Activated T-cell treated with anti-CD3 and anti-CD28 coated beads, Interleukin-2, amount 50 U/mL, for 1 hour (primary cell): ENCODE results near the gene EML4.

Experiments used
- DNase-seq: peaks from one replicate; pipeline ENCODE4 v3.0.0-alpha.2; 2020

EML4 gene

GRCh38 chr2:42227491-42227890 lies 58.3 kb downstream of the EML4 start:
- no peak for DNase-seq

DNA sequence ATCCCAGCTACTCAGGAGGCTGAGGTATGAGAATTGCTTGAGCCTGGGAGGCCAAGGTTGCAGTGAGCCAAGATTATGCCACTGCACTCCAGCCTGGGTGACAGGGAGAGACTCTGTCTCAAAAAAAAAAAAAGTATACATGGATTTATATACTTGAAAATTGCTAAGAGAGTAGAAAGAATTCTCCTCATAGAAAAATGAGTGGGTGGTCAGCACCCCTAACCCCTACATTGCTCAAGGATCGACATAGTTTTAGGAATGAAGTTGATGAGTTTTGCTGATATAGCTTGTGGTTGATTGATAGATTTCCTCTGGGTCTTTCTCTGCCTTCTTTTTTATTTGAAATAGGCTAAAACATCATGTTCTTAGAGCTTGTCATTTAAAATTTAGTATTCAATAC lies 58.9 kb downstream of the EML4 start:
- no peak for DNase-seq

DNA sequence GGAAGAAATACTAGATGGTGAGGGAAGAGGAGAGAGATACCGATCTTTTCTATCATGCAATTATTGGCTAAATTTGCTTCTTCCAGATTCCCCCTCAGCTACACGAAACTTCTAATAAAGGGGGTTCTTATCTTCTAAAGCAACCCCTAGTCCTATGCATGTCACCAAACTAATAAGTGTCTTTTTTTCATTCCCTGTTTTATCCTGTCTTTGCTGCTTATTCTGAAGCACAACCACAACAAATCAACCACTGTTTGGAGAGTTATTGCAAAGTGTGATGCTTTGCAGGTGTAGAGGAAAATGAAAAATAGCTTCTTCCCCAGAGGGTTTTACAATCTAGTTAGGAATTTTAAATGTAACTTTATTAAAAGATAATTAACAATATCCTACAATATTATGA lies 60.8 kb downstream of the EML4 start:
- DNase-seq = no peak

- no peak for DNase-seq
Measured at GRCh38 chr2:42230891-42231290, 61.7 kb downstream of the EML4 start.

DNA sequence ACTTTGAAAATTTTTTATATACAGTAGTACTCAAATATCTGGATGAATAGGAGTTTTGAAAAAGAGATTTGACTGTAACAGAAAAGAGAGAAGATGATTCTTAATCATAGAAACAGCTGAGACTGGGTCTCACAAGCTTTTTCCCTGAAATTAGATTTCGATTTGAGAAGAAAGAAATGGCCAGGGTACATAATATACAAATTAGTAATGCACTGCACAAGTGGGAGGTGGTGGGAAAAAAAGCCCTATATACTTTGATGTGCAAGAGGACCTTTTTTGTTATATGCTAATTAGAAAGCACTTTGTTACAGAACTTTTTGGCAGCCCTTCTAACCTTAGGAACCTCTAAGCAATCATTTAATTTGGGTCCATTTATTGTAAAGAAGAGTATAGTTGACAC lies 62.9 kb downstream of the EML4 start:
- DNase-seq = no peak

DNA sequence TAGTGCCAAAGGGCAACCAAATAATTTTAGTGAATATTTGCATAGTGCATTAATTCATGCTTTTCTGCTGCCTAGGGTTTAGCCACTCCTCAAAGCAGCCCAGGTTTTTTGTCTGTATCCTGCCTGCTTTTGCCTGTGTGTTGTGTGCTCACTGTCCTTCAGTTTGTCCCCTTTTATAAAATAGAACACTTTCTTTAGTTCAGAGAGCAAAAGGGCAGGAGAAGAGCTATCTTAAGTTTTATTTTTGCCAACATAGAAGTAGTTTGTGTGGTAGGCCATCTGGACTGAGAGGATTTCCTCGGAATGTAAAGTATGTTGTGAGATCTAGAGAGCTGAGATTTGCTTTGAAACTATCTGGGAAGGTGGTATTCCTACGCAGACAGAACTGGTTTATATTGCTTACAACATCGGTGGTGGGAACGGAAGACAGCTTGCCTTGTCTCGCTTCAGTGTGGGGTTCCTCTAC lies 64.9 kb downstream of the EML4 start:
- DNase-seq = no peak

DNA sequence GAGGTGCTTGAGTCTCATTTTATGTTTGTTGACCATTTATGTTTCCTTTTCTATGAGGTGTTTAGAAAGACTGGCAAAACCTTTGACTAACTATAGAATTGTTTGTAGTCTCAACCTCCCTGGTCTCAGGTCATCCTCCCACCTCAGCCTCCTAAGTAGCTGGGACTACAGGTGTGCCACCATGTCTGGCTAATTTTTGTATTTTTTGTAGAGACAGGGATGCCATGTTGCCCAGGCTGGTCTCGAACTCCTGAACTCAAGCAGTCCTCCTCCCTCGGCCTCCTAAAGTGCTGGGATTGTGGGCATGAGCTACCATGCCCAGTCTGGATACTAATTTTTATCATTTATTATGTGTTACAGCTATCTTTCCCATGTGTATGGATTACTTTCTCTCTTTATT lies 67.8 kb downstream of the EML4 start:
- no peak for DNase-seq

- DNase-seq = peak; percentile 39
Measured at GRCh38 chr2:42238644-42239288, 69.6 kb downstream of the EML4 start.

DNA sequence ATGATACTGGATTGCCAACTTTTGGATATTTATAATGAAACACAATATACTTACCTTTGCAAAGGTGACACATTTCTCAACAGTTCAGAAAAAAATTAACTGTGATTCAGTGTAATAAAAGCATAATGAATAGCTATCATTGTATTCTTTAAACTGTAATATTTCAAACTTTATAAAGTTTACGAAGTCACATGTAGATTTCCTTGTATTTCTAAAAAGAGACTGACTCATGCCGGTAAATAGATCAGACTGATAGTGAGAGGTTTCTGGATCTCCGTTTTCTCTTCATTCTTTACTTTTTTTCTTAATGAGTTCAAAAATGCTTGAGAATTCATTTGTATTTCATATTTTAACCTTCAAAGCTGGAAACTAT lies 70.1 kb downstream of the EML4 start:
- DNase-seq = no peak

- no peak for DNase-seq
Measured at GRCh38 chr2:42239811-42240210, 70.7 kb downstream of the EML4 start.

DNA sequence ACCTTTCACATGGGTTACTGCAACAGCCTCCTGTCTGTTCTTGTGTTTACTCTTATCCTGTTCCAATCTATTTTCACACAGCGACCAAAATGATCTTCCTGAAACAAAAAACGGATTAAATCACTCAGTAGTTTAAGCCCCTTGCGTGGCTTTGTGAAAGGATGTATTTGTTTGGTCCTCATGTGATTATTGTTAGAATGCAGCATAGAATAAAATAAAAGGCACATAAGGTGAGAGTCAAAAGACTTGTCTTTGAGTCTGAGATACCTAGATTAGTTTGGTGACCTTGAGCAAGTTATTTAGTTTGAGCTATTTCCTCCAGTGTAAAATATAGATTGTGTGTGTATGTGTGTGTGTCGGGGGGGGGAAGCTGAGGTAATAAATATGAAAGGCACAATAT lies 72.4 kb downstream of the EML4 start:
- DNase-seq = no peak

- DNase-seq = no peak
Measured at GRCh38 chr2:42243297-42243696, 74.1 kb downstream of the EML4 start.

- DNase-seq = no peak
Measured at GRCh38 chr2:42244520-42244919, 75.4 kb downstream of the EML4 start.

GRCh38 chr2:42245396-42245795 lies 76.2 kb downstream of the EML4 start:
- no peak for DNase-seq

DNA sequence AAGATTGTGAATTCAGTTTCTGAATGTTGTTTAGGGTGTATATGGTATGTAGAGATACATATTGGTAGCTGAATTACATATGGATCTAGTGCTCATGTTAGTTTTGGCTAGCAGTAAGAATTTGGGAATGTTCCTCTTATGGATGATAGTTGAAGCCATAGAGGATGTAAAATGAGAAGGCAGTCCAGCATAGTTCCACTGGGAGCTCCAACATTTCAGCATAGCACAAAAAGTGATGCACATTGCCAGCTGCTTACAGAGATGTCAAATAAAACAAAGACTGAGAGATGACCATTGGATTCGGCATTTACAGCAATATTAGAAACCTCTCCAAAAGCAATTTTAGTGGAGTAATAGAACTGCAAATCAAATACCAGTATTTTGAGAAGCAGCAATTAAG lies 77.4 kb downstream of the EML4 start:
- no peak for DNase-seq

GRCh38 chr2:42248846-42249245 lies 79.7 kb downstream of the EML4 start:
- DNase-seq = no peak

- no peak for DNase-seq
Measured at GRCh38 chr2:42249284-42249683, 80.1 kb downstream of the EML4 start.

- DNase-seq = no peak
Measured at GRCh38 chr2:42249887-42250286, 80.7 kb downstream of the EML4 start.

GRCh38 chr2:42250925-42251324 lies 81.8 kb downstream of the EML4 start:
- no peak for DNase-seq

- DNase-seq = no peak
Measured at GRCh38 chr2:42252464-42252863, 83.3 kb downstream of the EML4 start.

DNA sequence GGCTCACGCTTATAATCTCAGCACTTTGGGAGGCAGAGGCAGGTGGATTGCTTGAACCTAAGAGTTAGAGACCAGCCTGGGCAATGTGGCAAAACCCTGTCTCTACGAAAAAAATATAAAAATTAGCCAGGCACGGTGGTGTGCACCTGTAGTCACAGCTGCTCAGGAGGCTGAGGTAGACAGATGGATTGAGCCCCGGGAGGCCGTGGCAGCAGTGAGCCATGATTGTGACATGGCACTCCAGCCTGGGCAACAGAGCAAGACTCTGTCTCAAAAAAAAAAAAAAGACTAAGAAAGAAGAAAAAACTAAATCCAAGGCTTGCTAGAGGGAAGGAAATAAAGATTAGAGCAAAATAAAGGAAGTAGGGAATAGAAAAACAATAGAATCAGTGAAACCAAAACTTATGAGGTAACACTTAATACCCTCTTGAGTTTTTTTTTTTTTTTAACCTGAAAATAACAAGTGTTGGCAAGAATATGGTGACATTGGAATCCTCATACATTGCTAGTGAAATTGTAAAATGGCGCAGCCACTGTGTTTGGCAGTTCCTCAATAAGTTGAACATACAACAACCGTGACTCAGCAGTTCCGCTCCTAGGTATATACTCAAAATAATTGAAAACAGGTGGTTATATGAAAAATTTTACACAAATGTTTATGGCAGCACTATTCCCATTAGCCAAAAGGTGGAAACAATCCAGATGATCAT lies 85.2 kb downstream of the EML4 start:
- DNase-seq = no peak

- DNase-seq = no peak
Measured at GRCh38 chr2:42256505-42256904, 87.4 kb downstream of the EML4 start.

- DNase-seq = no peak
Measured at GRCh38 chr2:42261518-42262195, 92.5 kb downstream of the EML4 start.

- no peak for DNase-seq
Measured at GRCh38 chr2:42266236-42266635, 97.1 kb downstream of the EML4 start.
